ENCODE data around the gene CLSTN2.

DNA sequence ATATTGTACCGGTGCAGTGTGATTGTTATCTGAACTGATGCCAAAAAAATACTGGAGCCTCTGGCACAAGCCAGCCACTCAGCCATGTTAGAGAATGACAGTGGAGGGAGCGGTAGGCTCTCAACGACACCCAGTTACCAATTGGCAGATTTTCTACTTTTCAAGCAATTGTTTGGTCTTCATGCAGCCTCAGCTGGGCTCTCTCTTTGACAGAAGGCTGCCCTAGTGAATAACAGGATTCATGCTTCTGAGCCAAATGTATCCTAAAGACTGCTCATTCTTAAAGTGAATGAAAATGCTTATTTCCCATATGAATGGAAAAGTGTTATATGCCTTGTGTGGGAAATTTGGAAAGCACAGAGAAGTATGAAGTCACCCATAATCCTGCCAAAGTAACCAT lies 481.7 kb downstream of the CLSTN2 start:
- TF ChIP-seq CTCF (conservative IDR thresholded peaks at IDR 0.05) (no peak), EZH2 (IDR thresholded peaks at IDR 0.05; ENCODE audit: low read depth) (no peak)

Data from PC-9 (cell line).